Subcutaneous adipose tissue (tissue), 4 donors: Measurements from ENCODE around the gene CFAP221. TPM values are rescaled to one million over a fixed set of nuclear protein-coding genes. Genes with fewer than 3 reads are reported as not detected.

Source experiments
- total RNA-seq, 4 donors: library from RNA; depleted of rRNA; stranded (reverse); fragments of >200 nt; gene quantifications; one replicate each; pipeline ENCODE4 v1.1.0, GENCODE V29; 2016
- TF ChIP-seq, protein P1 (sequence below): fragments of 450-650 bp; IDR thresholded peaks from one replicate; pipeline ENCODE4 v1.5.1; 2016; ENCODE audit warnings: low read depth, mild to moderate bottlenecking, control low read depth, antibody characterized with exemption, moderate library complexity

CFAP221 gene
- total RNA-seq, 4 donors from 2014 or later, result 1.3 to 1.4 (median 1.3) TPM; not detected in 1

DNA sequence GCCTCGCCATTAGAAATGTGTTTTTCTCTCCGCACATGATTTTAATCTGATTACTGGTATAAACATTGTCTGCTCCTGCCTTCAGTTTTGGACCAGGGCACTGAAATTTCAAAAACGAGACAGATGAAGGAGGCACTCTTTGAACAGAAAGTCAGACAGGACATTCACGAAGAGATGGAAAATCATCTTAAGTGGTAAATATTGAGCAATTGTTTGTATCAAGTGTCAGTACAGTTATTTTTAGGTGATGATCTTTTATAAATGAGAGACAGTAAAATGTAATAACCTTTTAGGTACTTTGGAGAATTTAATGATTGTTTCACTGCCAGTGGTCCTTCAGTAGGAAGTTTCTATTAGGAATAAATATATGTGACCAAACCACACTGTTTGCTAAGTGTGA, 60.8 kb downstream of the CFAP221 start:
- TF ChIP-seq, protein P1, sequence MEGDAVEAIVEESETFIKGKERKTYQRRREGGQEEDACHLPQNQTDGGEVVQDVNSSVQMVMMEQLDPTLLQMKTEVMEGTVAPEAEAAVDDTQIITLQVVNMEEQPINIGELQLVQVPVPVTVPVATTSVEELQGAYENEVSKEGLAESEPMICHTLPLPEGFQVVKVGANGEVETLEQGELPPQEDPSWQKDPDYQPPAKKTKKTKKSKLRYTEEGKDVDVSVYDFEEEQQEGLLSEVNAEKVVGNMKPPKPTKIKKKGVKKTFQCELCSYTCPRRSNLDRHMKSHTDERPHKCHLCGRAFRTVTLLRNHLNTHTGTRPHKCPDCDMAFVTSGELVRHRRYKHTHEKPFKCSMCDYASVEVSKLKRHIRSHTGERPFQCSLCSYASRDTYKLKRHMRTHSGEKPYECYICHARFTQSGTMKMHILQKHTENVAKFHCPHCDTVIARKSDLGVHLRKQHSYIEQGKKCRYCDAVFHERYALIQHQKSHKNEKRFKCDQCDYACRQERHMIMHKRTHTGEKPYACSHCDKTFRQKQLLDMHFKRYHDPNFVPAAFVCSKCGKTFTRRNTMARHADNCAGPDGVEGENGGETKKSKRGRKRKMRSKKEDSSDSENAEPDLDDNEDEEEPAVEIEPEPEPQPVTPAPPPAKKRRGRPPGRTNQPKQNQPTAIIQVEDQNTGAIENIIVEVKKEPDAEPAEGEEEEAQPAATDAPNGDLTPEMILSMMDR, result no peak

DNA sequence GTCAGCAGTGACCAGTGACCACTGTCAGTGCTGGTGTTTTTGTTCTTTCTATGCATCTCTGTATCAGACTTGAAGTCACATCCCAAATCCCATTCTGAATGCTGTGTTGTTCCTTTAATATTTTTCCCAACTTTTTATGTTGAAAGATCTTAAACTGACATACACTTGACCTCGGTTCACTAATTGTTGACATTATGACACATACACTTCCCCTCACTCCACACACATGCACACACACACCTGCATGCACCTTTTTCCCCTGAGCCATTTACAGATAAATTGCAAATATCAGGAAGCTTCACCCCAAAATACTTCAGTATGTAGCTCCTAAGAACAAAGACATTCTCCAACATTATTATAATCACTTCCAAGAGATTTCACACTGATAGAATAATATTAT, 62.4 kb downstream of the CFAP221 start:
- TF ChIP-seq, protein P1, result no peak

DNA sequence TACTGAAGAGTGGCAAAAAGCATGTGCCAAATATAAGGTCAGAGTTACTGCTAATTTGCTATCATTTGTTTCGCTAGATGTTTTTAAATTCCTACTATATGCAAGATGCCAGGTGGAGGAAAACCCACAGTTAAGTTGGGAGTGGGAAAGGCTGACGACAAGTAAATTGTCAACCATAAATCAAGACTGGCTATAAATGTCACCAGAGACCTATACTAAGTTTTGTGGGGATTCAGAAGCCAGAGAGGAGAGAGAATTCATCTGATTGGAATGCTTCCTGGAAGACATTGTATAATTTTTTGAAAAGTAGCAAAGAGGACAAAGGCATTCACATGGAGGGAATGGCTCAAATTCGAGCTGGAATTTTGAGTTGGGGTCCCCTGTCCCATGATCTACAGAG, 64.3 kb downstream of the CFAP221 start:
- TF ChIP-seq, protein P1, result no peak

DNA sequence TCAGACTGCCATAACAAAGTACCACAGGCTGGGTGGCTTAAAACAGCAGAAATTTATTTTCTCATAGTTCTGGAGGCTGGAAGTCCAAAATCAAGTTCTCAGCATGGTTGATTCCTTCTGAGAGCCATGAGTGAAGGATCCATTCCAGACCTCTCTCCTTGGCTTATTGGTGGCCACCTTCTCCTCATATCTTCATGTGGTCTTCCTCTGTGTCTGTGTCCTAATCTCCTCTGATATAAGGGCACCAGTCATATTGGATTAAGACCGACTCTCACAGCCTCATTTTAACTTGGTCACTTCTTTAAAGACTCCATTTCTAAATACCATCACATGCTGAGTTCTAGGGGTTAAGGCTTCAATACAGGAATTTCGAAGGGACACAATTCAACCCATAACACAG, 65.1 kb downstream of the CFAP221 start:
- TF ChIP-seq, protein P1, result no peak

DNA sequence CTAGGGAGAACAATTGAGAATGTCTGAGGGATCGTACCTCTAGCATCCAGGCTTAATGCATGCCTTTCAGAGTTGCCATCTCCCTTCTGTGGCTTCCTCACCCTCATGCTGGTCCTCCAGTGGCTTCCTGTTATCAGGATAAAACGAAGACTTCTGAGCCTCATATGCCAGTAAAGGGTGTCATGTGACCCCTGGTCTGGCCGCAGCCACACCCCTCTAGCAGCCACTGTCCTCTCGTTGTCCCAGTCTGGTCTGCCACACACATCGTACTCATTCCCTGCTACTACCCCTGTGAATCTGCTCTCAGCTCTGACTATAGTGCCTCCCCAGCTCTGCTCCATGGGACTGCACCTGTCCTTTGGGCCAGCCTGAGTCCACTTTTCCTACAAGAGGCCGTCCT, 72.2 kb downstream of the CFAP221 start:
- TF ChIP-seq, protein P1, result no peak

DNA sequence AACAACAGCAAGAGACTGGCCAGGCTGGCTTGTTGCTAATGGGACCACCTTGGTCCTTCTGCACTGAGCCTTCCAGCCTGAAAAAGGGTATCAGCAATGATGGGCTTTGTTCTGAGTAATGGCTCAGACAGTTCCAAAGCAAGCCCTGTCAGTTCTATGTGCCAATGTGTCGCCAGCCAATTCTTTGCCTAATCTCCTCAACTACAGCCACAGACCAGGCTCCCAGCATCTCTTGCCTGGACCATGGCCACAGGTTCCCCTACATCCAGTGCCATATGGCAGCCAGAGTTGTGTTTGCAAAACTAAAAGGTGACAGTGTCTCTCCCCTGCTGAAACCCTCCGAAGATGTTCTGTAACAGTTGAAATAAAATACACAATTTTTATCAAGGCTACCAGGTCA, 73.2 kb downstream of the CFAP221 start:
- TF ChIP-seq, protein P1, result no peak

DNA sequence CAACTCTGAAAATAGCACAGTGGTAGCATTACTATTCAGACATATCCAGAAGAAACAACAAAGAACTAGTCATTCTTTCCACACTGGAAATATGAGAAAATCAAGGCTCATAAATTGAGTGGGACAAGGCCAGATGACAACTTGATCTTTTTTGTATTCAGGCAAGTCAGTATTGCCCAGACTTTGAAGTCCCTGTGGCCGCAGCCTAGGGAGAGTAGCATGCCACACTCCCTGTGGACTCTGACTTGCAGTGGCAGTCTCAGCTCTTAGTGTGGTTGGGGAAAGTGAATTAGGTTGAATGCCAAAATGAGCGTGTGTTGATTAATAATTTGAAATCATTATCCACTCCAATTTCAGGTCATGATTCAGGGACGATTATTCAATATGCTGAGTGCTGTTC, 81.0 kb downstream of the CFAP221 start:
- TF ChIP-seq, protein P1, result no peak
